Measurements from ENCODE around the gene HCRTR2.

Gene HCRTR2

GRCh38 chr6:55276745-55277530 is 102.6 kb downstream of the HCRTR2 start:
- Histone ChIP-seq H3K9me2 (replicated peaks; ENCODE audit: insufficient read depth, low read length) (no peaks in the 10 kb centered on the region), H4K20me1 (ENCODE audit: low read depth, low read length) (0 out of 2 replicates have a peak, but pooled peaks cover 5% of the 10 kb centered on the region), H3F3A (ENCODE audit: insufficient read depth) (no peaks in the 10 kb centered on the region), H3K4me3 (ENCODE audit: insufficient read depth, low read length, poor library complexity, severe bottlenecking) (no peak overlapping the region), H3K4me2 (ENCODE audit: low read depth, low read length, poor library complexity, severe bottlenecking) (no peak overlapping the region), H3K27ac (ENCODE audit: low read depth, low read length) (no peak overlapping the region), H3K27me3 (ENCODE audit: low read length) (no peaks in the 10 kb centered on the region), H3K9me3 (ENCODE audit: insufficient read depth, low read length) (no peaks in the 10 kb centered on the region), H2AFZ (ENCODE audit: low read depth, low read length, severe bottlenecking) (no peak overlapping the region), H3K79me2 (ENCODE audit: insufficient read depth, low read length) (no peaks in the 10 kb centered on the region), H3K36me3 (ENCODE audit: low read length) (no peaks in the 10 kb centered on the region), H3K9ac (ENCODE audit: low read length) (no peak overlapping the region)
- TF ChIP-seq CTCF (IDR thresholded peaks at IDR 0.05; ENCODE audit: insufficient read depth, low read length, poor library complexity, severe bottlenecking), result peak; percentile 39
- no peak for TF ChIP-seq EZH2phosphoT487 (conservative IDR thresholded peaks at IDR 0.05; ENCODE audit: low read length)

- Histone ChIP-seq H3K9ac (ENCODE audit: low read length) (no peak overlapping the region), H3F3A (ENCODE audit: insufficient read depth) (no peaks in the 10 kb centered on the region), H3K4me2 (ENCODE audit: low read depth, low read length, poor library complexity, severe bottlenecking) (no peak overlapping the region), H3K36me3 (ENCODE audit: low read length) (no peaks in the 10 kb centered on the region), H3K79me2 (ENCODE audit: insufficient read depth, low read length) (no peaks in the 10 kb centered on the region), H3K9me2 (replicated peaks; ENCODE audit: insufficient read depth, low read length) (no peaks in the 10 kb centered on the region), H2AFZ (ENCODE audit: low read depth, low read length, severe bottlenecking) (no peak overlapping the region), H3K4me3 (ENCODE audit: insufficient read depth, low read length, poor library complexity, severe bottlenecking) (no peak overlapping the region), H3K9me3 (ENCODE audit: insufficient read depth, low read length) (no peaks in the 10 kb centered on the region), H3K27ac (ENCODE audit: low read depth, low read length) (no peak overlapping the region), H4K20me1 (ENCODE audit: low read depth, low read length) (0 out of 2 replicates have a peak, but pooled peaks cover 5% of the 10 kb centered on the region), H3K27me3 (ENCODE audit: low read length) (no peaks in the 10 kb centered on the region)
- TF ChIP-seq EZH2phosphoT487 (conservative IDR thresholded peaks at IDR 0.05; ENCODE audit: low read length) (no peak), CTCF (IDR thresholded peaks at IDR 0.05; ENCODE audit: insufficient read depth, low read length, poor library complexity, severe bottlenecking) (no peak)
Observed at GRCh38 chr6:55277646-55278045, 103.3 kb downstream of the HCRTR2 start.

GRCh38 chr6:55281215-55281614 is 106.9 kb downstream of the HCRTR2 start:
- no peaks in the 10 kb centered on the region for H3F3A ChIP-seq (ENCODE audit: insufficient read depth)
- H3K4me2 ChIP-seq (ENCODE audit: low read depth, low read length, poor library complexity, severe bottlenecking), result no peak overlapping the region
- no peaks in the 10 kb centered on the region for H4K20me1 ChIP-seq (ENCODE audit: low read depth, low read length)
- no peaks in the 10 kb centered on the region for H3K9me3 ChIP-seq (ENCODE audit: insufficient read depth, low read length)
- no peaks in the 10 kb centered on the region for H3K27me3 ChIP-seq (ENCODE audit: low read length)
- TF ChIP-seq CTCF (IDR thresholded peaks at IDR 0.05; ENCODE audit: insufficient read depth, low read length, poor library complexity, severe bottlenecking), result no peak
- no peak for TF ChIP-seq EZH2phosphoT487 (conservative IDR thresholded peaks at IDR 0.05; ENCODE audit: low read length)
- H3K27ac ChIP-seq (ENCODE audit: low read depth, low read length), result no peak overlapping the region
- no peaks in the 10 kb centered on the region for H3K36me3 ChIP-seq (ENCODE audit: low read length)
- H3K9ac ChIP-seq (ENCODE audit: low read length), result no peak overlapping the region
- no peak overlapping the region for H3K4me3 ChIP-seq (ENCODE audit: insufficient read depth, low read length, poor library complexity, severe bottlenecking)
- H2AFZ ChIP-seq (ENCODE audit: low read depth, low read length, severe bottlenecking), result no peak overlapping the region
- no peaks in the 10 kb centered on the region for H3K79me2 ChIP-seq (ENCODE audit: insufficient read depth, low read length)
- no peaks in the 10 kb centered on the region for H3K9me2 ChIP-seq (replicated peaks; ENCODE audit: insufficient read depth, low read length)
